Hematopoietic multipotent progenitor cell treated with erythropoietin and hydrocortisone succinate and interleukin-3 and kit ligand, for 6 days (in vitro differentiated cells): ENCODE measurements around the gene CBLIF.
"Not testable (repeated sequence)": the region's sequence is repeated elsewhere in the genome, so short reads cannot be mapped to it uniquely, and the experiment has no call there.

Experiments used
- DNase-seq: peaks from one replicate; pipeline ENCODE4 v3.0.0-alpha.2; 2015

CBLIF gene

GRCh38 chr11:59846556-59846955, 1.3 kb upstream of the CBLIF start:
- DNase-seq: no peak

- no peak for DNase-seq
Measured at GRCh38 chr11:59842316-59842715, 3.0 kb downstream of the CBLIF start.

GRCh38 chr11:59841514-59841913, 3.8 kb downstream of the CBLIF start:
- no peak for DNase-seq

- no peak for DNase-seq
Measured at GRCh38 chr11:59839615-59840014, 5.7 kb downstream of the CBLIF start.

GRCh38 chr11:59833602-59834001, 11.7 kb downstream of the CBLIF start:
- DNase-seq: no peak

- DNase-seq: no peak
Measured at GRCh38 chr11:59829358-59829757, 15.9 kb downstream of the CBLIF start.

- peak; percentile 95 for DNase-seq
Measured at GRCh38 chr11:59822989-59823566, 22.2 kb downstream of the CBLIF start.

- peak; percentile 50 for DNase-seq
Measured at GRCh38 chr11:59818572-59818971, 26.7 kb downstream of the CBLIF start.

GRCh38 chr11:59816434-59816833, 28.9 kb downstream of the CBLIF start:
- not testable (repeated sequence) for DNase-seq

- DNase-seq: no peak
Measured at GRCh38 chr11:59815754-59816153, 29.5 kb downstream of the CBLIF start.

GRCh38 chr11:59814021-59814420, 31.3 kb downstream of the CBLIF start:
- peak; percentile 27 for DNase-seq

- DNase-seq: no peak
Measured at GRCh38 chr11:59813364-59813763, 31.9 kb downstream of the CBLIF start.

GRCh38 chr11:59812220-59812619, 33.1 kb downstream of the CBLIF start:
- no peak for DNase-seq

GRCh38 chr11:59810911-59811259, 34.4 kb downstream of the CBLIF start:
- DNase-seq: no peak

- DNase-seq: peak; percentile 96
Measured at GRCh38 chr11:59810189-59810910, 34.9 kb downstream of the CBLIF start, which contains the start of gene MRPL16. TSS of gene MRPL16 (minus strand) at chr11:59810778. CDS start at chr11:59810658, 120 bp downstream.

- DNase-seq: no peak
Measured at GRCh38 chr11:59807047-59807610, 38.2 kb downstream of the CBLIF start.

GRCh38 chr11:59804061-59804460, 41.2 kb downstream of the CBLIF start:
- DNase-seq: no peak

GRCh38 chr11:59802639-59803176, 42.6 kb downstream of the CBLIF start:
- DNase-seq: peak; percentile 85

- DNase-seq: no peak
Measured at GRCh38 chr11:59801981-59802638, 43.2 kb downstream of the CBLIF start.

GRCh38 chr11:59801160-59801706, 44.1 kb downstream of the CBLIF start:
- DNase-seq: no peak

GRCh38 chr11:59800390-59801025, 44.8 kb downstream of the CBLIF start:
- DNase-seq: no peak

- no peak for DNase-seq
Measured at GRCh38 chr11:59794417-59794816, 50.9 kb downstream of the CBLIF start.

- no peak for DNase-seq
Measured at GRCh38 chr11:59792507-59792906, 52.8 kb downstream of the CBLIF start.
